SH-SY5Y (cell line): ENCODE data around the gene OTOG.

Experiments used
- GATA2 ChIP-seq: IDR thresholded peaks from 2 replicates; pipeline ENCODE4 v1.6.1; 2011; ENCODE audit warnings: mild to moderate bottlenecking, low read depth, low read length
- GATA3 ChIP-seq: IDR thresholded peaks from 2 replicates; pipeline ENCODE4 v1.6.1; 2011; ENCODE audit warnings: low read depth, mild to moderate bottlenecking, low read length, moderate library complexity

GRCh38 chr11:17552041-17552355 is 4.9 kb downstream of the OTOG start:
- TF ChIP-seq GATA3 (no peak), GATA2 (no peak)
